IPS-20b (cell line): ENCODE data around the gene PMEPA1.

Source experiments
- H3K27ac ChIP-seq: one replicate; pipeline ENCODE4 v1.5.1; 2013; ENCODE audit warnings: low read length
- H3K27me3 ChIP-seq: 2 replicates; pipeline ENCODE4 v1.6.1; 2013; ENCODE audit warnings: mild to moderate bottlenecking, low read length, inconsistent platforms; ENCODE audit not compliant: insufficient read depth
- H3K36me3 ChIP-seq: 2 replicates; pipeline ENCODE4 v1.6.1; 2013; ENCODE audit warnings: low read depth, mild to moderate bottlenecking, inconsistent platforms, low read length, moderate library complexity; ENCODE audit not compliant: insufficient read depth
- H3K4me1 ChIP-seq: 2 replicates; pipeline ENCODE4 v1.6.1; 2013; ENCODE audit warnings: mild to moderate bottlenecking, control low read depth, inconsistent platforms, low read length, moderate library complexity; ENCODE audit not compliant: insufficient read depth
- H3K4me3 ChIP-seq: 2 replicates; pipeline ENCODE4 v1.5.1; 2013; ENCODE audit warnings: mild to moderate bottlenecking, low read length, inconsistent platforms
- H3K9ac ChIP-seq: 2 replicates; pipeline ENCODE4 v1.6.1; 2013; ENCODE audit warnings: low read depth, mild to moderate bottlenecking, inconsistent platforms, low read length, moderate library complexity
- H3K9me3 ChIP-seq: 2 replicates; pipeline ENCODE4 v1.6.1; 2013; ENCODE audit warnings: mild to moderate bottlenecking, low read depth, low read length, inconsistent platforms; ENCODE audit not compliant: insufficient read depth

Gene PMEPA1

GRCh38 chr20:57628047-57628961, 81.5 kb downstream of the PMEPA1 start:
- no peak overlapping the region for H3K9ac ChIP-seq
- no peaks in the 10 kb centered on the region for H3K4me1 ChIP-seq
- H3K27me3 ChIP-seq = no peaks in the 10 kb centered on the region
- H3K27ac ChIP-seq = no peak overlapping the region
- H3K4me3 ChIP-seq = no peak overlapping the region
- H3K9me3 ChIP-seq = no peaks in the 10 kb centered on the region; the same call in 1 of the 2 replicates
- H3K36me3 ChIP-seq = no peaks in the 10 kb centered on the region

- Histone ChIP-seq H3K9me3 (no peaks in the 10 kb centered on the region; the same call in 1 of the 2 replicates), H3K27ac (no peak overlapping the region), H3K4me3 (no peak overlapping the region), H3K27me3 (no peaks in the 10 kb centered on the region), H3K9ac (no peak overlapping the region), H3K36me3 (no peaks in the 10 kb centered on the region), H3K4me1 (no peaks in the 10 kb centered on the region)
Observed at GRCh38 chr20:57627339-57627738, 82.5 kb downstream of the PMEPA1 start.

GRCh38 chr20:57625978-57626377, 83.8 kb downstream of the PMEPA1 start:
- H3K27ac ChIP-seq = no peak overlapping the region
- H3K36me3 ChIP-seq = no peaks in the 10 kb centered on the region
- H3K9ac ChIP-seq = no peak overlapping the region
- H3K9me3 ChIP-seq = no peaks in the 10 kb centered on the region; the same call in 1 of the 2 replicates
- no peak overlapping the region for H3K4me3 ChIP-seq
- no peaks in the 10 kb centered on the region for H3K27me3 ChIP-seq
- H3K4me1 ChIP-seq = no peaks in the 10 kb centered on the region

- no peak overlapping the region for H3K27ac ChIP-seq
- no peak overlapping the region for H3K9ac ChIP-seq
- no peaks in the 10 kb centered on the region; the same call in 1 of the 2 replicates for H3K9me3 ChIP-seq
- no peaks in the 10 kb centered on the region for H3K4me1 ChIP-seq
- H3K36me3 ChIP-seq = no peaks in the 10 kb centered on the region
- H3K27me3 ChIP-seq = no peaks in the 10 kb centered on the region
- no peak overlapping the region for H3K4me3 ChIP-seq
Observed at GRCh38 chr20:57625181-57625958, 84.4 kb downstream of the PMEPA1 start.

GRCh38 chr20:57624124-57624523, 85.7 kb downstream of the PMEPA1 start:
- H3K4me1 ChIP-seq = no peaks in the 10 kb centered on the region
- H3K36me3 ChIP-seq = no peaks in the 10 kb centered on the region
- no peak overlapping the region for H3K4me3 ChIP-seq
- no peaks in the 10 kb centered on the region; the same call in 1 of the 2 replicates for H3K9me3 ChIP-seq
- no peaks in the 10 kb centered on the region for H3K27me3 ChIP-seq
- no peak overlapping the region for H3K9ac ChIP-seq
- H3K27ac ChIP-seq = no peak overlapping the region

GRCh38 chr20:57622579-57623381, 87.0 kb downstream of the PMEPA1 start:
- H3K9ac ChIP-seq = no peak overlapping the region
- H3K27ac ChIP-seq = no peak overlapping the region
- H3K4me1 ChIP-seq = no peaks in the 10 kb centered on the region

GRCh38 chr20:57622201-57622570, 87.6 kb downstream of the PMEPA1 start:
- H3K9me3 ChIP-seq = no peaks in the 10 kb centered on the region; the same call in 1 of the 2 replicates
- no peak overlapping the region for H3K27ac ChIP-seq
- H3K36me3 ChIP-seq = no peaks in the 10 kb centered on the region
- H3K4me1 ChIP-seq = no peaks in the 10 kb centered on the region
- no peak overlapping the region for H3K9ac ChIP-seq
- H3K27me3 ChIP-seq = no peaks in the 10 kb centered on the region
- no peak overlapping the region for H3K4me3 ChIP-seq

More at GRCh38 chr20:57622579-57623381, 87.0 kb downstream of the PMEPA1 start:
- Histone ChIP-seq H3K9me3 (no peaks in the 10 kb centered on the region; the same call in 1 of the 2 replicates), H3K4me3 (no peak overlapping the region), H3K36me3 (no peaks in the 10 kb centered on the region), H3K27me3 (no peaks in the 10 kb centered on the region)

GRCh38 chr20:57621421-57622200, 88.2 kb downstream of the PMEPA1 start:
- Histone ChIP-seq H3K27me3 (no peaks in the 10 kb centered on the region), H3K27ac (no peak overlapping the region), H3K36me3 (no peaks in the 10 kb centered on the region), H3K4me3 (no peak overlapping the region), H3K4me1 (no peaks in the 10 kb centered on the region), H3K9me3 (no peaks in the 10 kb centered on the region; the same call in 1 of the 2 replicates), H3K9ac (no peak overlapping the region)

- H3K9ac ChIP-seq = no peak overlapping the region
- no peaks in the 10 kb centered on the region for H3K36me3 ChIP-seq
- no peak overlapping the region for H3K4me3 ChIP-seq
- H3K4me1 ChIP-seq = no peaks in the 10 kb centered on the region
- H3K27ac ChIP-seq = no peak overlapping the region
- no peaks in the 10 kb centered on the region; the same call in 1 of the 2 replicates for H3K9me3 ChIP-seq
- H3K27me3 ChIP-seq = no peaks in the 10 kb centered on the region
Observed at GRCh38 chr20:57620999-57621398, 88.8 kb downstream of the PMEPA1 start.

GRCh38 chr20:57620274-57620990, 89.4 kb downstream of the PMEPA1 start, which contains the start of gene ZBP1:
TSS of gene ZBP1 (minus strand) at chr20:57620426. CDS start at chr20:57620295, 131 bp downstream.
- Histone ChIP-seq H3K9ac (no peak within 1 kb of the TSS), H3K27ac (no peak within 1 kb of the TSS), H3K4me1 (no peaks in the 10 kb centered on the region), H3K36me3 (no peaks in the 10 kb centered on the region), H3K4me3 (no peak within 1 kb of the TSS), H3K27me3 (no peaks in the 10 kb centered on the region), H3K9me3 (no peaks in the 10 kb centered on the region; the same call in 1 of the 2 replicates)
